Effector memory CD8-positive, alpha-beta T cell (primary cell): Measurements from ENCODE around the gene FOXN3.

Experiments
- ATAC-seq: fragments of 150-1000 bp; cut with Tn5 transposase; replicated peaks from 2 replicates; pipeline ENCODE4 v1.10.0; 2021; ENCODE audit warnings: mild to moderate bottlenecking, moderate library complexity
- DNase-seq, 3 experiments: peaks; one replicate each; pipeline ENCODE4 v3.0.0; 2021
- H3K27ac Mint-ChIP-seq, 2 donors: one replicate each; pipeline ENCODE4 v1.8.0; 2022; ENCODE audit warnings: mild to moderate bottlenecking in 2 of 2, mixed read lengths in 2 of 2, moderate library complexity in 2 of 2
- H3K27me3 Mint-ChIP-seq, 2 donors: one replicate each; pipeline ENCODE4 v1.8.0; 2022; ENCODE audit warnings: mixed read lengths in 2 of 2
- H3K36me3 Mint-ChIP-seq: one replicate; pipeline ENCODE4 v1.8.0; 2022; ENCODE audit warnings: mild to moderate bottlenecking, moderate library complexity, mixed read lengths; ENCODE audit not compliant: insufficient read depth
- H3K4me1 Mint-ChIP-seq, 2 donors: one replicate each; pipeline ENCODE4 v1.8.0; 2022; ENCODE audit warnings: low read depth in 2 of 2, mixed read lengths in 2 of 2
- H3K4me3 Mint-ChIP-seq, 2 donors: one replicate each; pipeline ENCODE4 v1.8.0; 2022; ENCODE audit warnings: mild to moderate bottlenecking in 2 of 2, mixed read lengths in 2 of 2, moderate library complexity in 2 of 2
- H3K9me3 Mint-ChIP-seq, 2 donors: one replicate each; pipeline ENCODE4 v1.8.0; 2022; ENCODE audit warnings: mixed read lengths in 2 of 2

The FOXN3 gene

GRCh38 chr14:89397569-89398230 is 19.3 kb downstream of the FOXN3 start:
- ATAC-seq (no peak), DNase-seq (no peak)
- H3K4me3 Mint-ChIP-seq, result no peak overlapping the region
- peaks cover 62 to 82% of the 10 kb centered on the region in 2 donors for H3K4me1 Mint-ChIP-seq
- peak overlapping the region in 1 of 2 donors; percentile 76 for H3K27ac Mint-ChIP-seq
- no peaks in the 10 kb centered on the region for H3K9me3 Mint-ChIP-seq
- no peaks in the 10 kb centered on the region for H3K36me3 Mint-ChIP-seq
- H3K27me3 Mint-ChIP-seq, result no peaks in the 10 kb centered on the region

GRCh38 chr14:89394972-89395371 is 22.1 kb downstream of the FOXN3 start:
- ATAC-seq, result no peak
- H3K9me3 Mint-ChIP-seq, result no peaks in the 10 kb centered on the region
- peak overlapping the region in 1 of 2 donors; percentile 78 for H3K27ac Mint-ChIP-seq
- no peak for DNase-seq
- H3K4me1 Mint-ChIP-seq, result peaks cover 44 to 68% of the 10 kb centered on the region in 2 donors
- no peaks in the 10 kb centered on the region for H3K27me3 Mint-ChIP-seq
- H3K4me3 Mint-ChIP-seq, result no peak overlapping the region
- no peaks in the 10 kb centered on the region for H3K36me3 Mint-ChIP-seq

GRCh38 chr14:89393222-89393745 is 23.7 kb downstream of the FOXN3 start:
- Mint-ChIP-seq H3K4me3 (no peak overlapping the region), H3K27me3 (no peaks in the 10 kb centered on the region)

DNA sequence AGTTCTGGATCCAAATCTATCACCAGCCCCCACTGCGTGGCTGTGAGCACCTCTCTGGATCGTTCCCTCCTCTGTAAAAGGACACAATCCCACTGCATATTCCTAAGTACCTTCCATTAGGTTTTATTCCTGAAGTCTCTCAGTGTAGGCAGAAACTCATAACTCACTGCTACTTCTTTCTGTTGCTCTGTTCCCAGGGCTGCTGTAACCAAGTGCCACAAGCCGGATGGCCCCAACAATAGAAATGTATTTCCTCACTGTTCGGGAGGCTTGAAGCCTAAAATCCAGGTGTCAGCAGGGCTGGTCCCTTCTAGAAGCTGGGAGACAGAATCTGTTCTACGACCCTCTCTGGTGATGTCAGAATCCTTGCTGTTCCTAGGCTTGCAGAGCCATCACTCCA is 24.9 kb downstream of the FOXN3 start:
- Mint-ChIP-seq H3K27ac (peak overlapping the region in 1 of 2 donors; percentile 78), H3K4me1 (peaks cover 43 to 68% of the 10 kb centered on the region in 2 donors), H3K9me3 (no peaks in the 10 kb centered on the region), H3K36me3 (peaks cover 3% of the 10 kb centered on the region), H3K27me3 (no peaks in the 10 kb centered on the region), H3K4me3 (no peak overlapping the region)
- DNase-seq (no peak), ATAC-seq (no peak)

More at GRCh38 chr14:89393222-89393745, 23.7 kb downstream of the FOXN3 start:
- ATAC-seq (no peak), DNase-seq (no peak)
- Mint-ChIP-seq H3K9me3 (no peaks in the 10 kb centered on the region), H3K27ac (peak overlapping the region in 1 of 2 donors; percentile 78), H3K36me3 (peaks cover 3% of the 10 kb centered on the region), H3K4me1 (peaks cover 46 to 69% of the 10 kb centered on the region in 2 donors)

DNA sequence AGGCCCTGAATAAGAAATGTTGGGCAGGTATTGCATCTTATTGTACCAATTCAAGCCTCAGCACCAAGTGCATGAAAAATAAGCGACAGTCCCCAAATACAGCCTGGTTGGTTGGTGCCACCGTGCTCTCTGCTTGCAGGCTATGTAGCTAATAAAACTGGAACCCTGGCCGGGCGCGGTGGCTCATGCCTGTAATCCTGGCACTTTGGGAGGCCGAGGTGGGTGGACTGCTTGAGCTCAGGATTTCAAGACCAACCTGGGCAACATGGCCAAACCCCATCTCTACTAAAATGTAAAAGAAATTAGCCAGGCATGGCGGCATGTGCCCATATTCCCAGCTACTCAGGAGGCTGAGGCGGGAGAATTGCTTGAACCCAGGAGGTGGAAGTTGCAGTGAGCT is 25.5 kb downstream of the FOXN3 start:
- peaks cover 47 to 70% of the 10 kb centered on the region in 2 donors for H3K4me1 Mint-ChIP-seq

DNA sequence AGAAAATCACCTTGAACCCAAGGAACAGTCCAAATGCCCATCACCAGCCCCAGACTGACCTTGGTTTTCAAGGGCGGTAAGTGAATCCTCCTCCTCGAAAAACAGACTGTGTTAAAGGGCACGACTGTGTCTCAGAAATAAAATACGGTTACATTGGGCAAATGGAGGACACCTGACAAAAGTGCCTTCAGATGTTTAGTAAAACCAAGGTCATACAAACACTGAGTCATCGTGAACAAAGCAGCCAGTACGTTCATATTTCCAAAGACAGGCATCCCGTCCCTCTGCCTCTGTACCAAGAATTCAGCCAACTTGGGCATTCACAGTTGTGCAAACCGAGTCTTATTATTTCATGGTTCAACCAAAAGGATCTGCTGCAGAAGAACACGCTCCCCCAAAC is 25.9 kb downstream of the FOXN3 start:
- Mint-ChIP-seq H3K27ac (no peak overlapping the region), H3K4me3 (no peak overlapping the region), H3K36me3 (peaks cover 3% of the 10 kb centered on the region), H3K4me1 (peaks cover 51 to 71% of the 10 kb centered on the region in 2 donors), H3K27me3 (no peaks in the 10 kb centered on the region), H3K9me3 (no peaks in the 10 kb centered on the region)
- no peak for ATAC-seq
- DNase-seq, result no peak

More for the DNA sequence above, 25.5 kb downstream of the FOXN3 start:
- ATAC-seq (no peak), DNase-seq (no peak)
- Mint-ChIP-seq H3K27ac (no peak overlapping the region), H3K9me3 (no peaks in the 10 kb centered on the region), H3K36me3 (peaks cover 3% of the 10 kb centered on the region), H3K4me3 (no peak overlapping the region), H3K27me3 (no peaks in the 10 kb centered on the region)

GRCh38 chr14:89388853-89389252 is 28.2 kb downstream of the FOXN3 start:
- no peak for ATAC-seq
- Mint-ChIP-seq H3K4me3 (no peak overlapping the region), H3K4me1 (peaks cover 41 to 70% of the 10 kb centered on the region in 2 donors), H3K36me3 (peaks cover 6% of the 10 kb centered on the region), H3K27me3 (no peaks in the 10 kb centered on the region), H3K27ac (peak overlapping the region in 1 of 2 donors; percentile 41), H3K9me3 (no peaks in the 10 kb centered on the region)
- DNase-seq, result no peak

GRCh38 chr14:89387922-89388685 is 28.9 kb downstream of the FOXN3 start:
- no peaks in the 10 kb centered on the region for H3K27me3 Mint-ChIP-seq
- H3K4me1 Mint-ChIP-seq, result peaks cover 33 to 70% of the 10 kb centered on the region in 2 donors
- H3K36me3 Mint-ChIP-seq, result peaks cover 7% of the 10 kb centered on the region
- no peak for DNase-seq
- no peaks in the 10 kb centered on the region for H3K9me3 Mint-ChIP-seq
- no peak for ATAC-seq
- H3K4me3 Mint-ChIP-seq, result no peak overlapping the region
- peak overlapping the region; percentile 32 to 41 for H3K27ac Mint-ChIP-seq

DNA sequence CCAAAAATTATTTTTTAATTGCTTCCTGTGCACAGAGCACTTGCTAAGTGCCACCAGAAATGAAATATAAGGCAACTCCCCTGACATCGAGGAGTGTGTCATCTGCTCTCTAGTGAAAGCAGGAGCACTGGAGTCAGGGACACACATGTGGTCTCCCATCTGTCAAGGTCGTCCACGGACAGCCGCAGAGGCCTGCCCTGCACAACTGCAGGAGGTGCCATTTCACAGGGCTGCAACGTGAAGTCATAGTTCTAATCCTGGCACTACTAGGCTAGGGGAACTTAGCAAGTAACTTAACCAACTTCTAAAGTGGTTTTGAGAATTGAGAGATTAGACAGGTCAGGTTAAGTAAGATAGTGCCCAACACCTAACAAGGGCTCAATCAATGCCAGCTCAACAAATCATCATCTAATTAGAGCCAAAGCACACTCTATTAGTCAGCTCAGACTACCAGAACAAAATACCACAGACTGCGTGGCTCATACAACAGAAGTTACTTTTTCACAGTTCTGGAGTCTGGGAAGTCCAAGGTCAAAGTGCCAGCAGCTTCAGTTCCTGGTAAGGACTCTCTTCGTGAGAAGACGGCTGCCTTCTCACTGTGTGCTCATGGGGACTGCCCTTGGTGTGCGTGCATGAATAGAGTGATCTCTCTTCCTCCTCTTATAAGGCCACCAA is 30.7 kb downstream of the FOXN3 start:
- Mint-ChIP-seq H3K4me3 (peak overlapping the region; percentile 6 to 8), H3K4me1 (peaks cover 39 to 72% of the 10 kb centered on the region in 2 donors), H3K9me3 (no peaks in the 10 kb centered on the region), H3K36me3 (peaks cover 7% of the 10 kb centered on the region), H3K27ac (peak overlapping the region; percentile 32 to 47), H3K27me3 (no peaks in the 10 kb centered on the region)
- peak; percentile 45 for ATAC-seq
- no peak for DNase-seq

- no peak for ATAC-seq
- no peak for DNase-seq
- peaks cover 41 to 67% of the 10 kb centered on the region in 2 donors for H3K4me1 Mint-ChIP-seq
- no peaks in the 10 kb centered on the region for H3K27me3 Mint-ChIP-seq
- peak overlapping the region in 1 of 2 donors; percentile 79 for H3K27ac Mint-ChIP-seq
- H3K4me3 Mint-ChIP-seq, result no peak overlapping the region
- H3K9me3 Mint-ChIP-seq, result no peaks in the 10 kb centered on the region
- peaks cover 7% of the 10 kb centered on the region for H3K36me3 Mint-ChIP-seq
Observed at GRCh38 chr14:89384636-89385035, 32.4 kb downstream of the FOXN3 start.

- H3K4me3 Mint-ChIP-seq, result no peak overlapping the region
- DNase-seq, result no peak
- H3K36me3 Mint-ChIP-seq, result peaks cover 7% of the 10 kb centered on the region
- H3K27ac Mint-ChIP-seq, result peak overlapping the region in 1 of 2 donors; percentile 79
- H3K27me3 Mint-ChIP-seq, result no peaks in the 10 kb centered on the region
- H3K4me1 Mint-ChIP-seq, result peaks cover 41 to 64% of the 10 kb centered on the region in 2 donors
- H3K9me3 Mint-ChIP-seq, result no peaks in the 10 kb centered on the region
- peak; percentile 61 for ATAC-seq
Observed at GRCh38 chr14:89384023-89384422, 33.0 kb downstream of the FOXN3 start.

DNA sequence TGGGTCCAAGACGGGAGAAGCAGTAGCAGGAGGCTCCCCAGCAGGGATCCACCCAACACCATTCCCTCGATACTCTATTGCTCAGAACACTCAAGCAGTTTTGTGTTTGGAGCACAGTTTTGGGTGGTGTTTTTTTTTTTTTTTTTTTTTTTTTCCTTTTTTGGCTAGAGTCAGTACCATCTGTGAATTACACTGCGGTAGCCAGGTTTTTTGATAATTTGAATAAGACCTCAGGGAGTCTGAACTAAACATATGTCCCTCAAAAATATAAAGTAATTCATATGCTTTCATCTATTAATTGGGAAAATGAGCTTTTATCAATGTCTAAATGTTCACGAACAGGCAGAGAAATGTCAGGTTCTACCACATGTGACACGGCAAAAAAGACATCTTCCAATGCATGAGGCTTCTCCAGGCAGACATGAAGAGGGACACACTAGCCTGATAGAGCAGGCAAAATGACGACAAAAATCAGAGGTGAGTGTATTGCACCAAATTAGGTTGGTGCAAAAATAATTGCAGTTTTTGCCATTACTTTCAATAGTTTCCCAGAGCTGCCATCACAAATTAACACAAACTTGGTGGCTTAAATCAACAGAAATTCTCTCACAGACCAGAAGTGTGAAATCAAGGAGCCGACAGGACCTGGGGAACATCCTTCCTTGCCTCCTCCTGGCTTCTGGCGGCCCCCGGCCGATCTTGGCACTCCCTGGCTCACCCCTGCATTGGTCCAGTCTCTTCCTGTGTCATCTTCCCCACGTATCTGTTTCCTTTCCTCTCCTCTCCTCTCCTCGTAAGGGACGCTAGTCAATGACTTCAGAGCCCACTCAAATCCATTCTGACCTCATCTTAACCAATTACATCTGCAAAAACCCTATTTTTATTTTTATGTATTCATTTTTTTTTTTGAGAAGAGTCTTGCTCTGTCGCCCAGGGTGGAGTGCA is 33.9 kb downstream of the FOXN3 start:
- H3K4me1 Mint-ChIP-seq, result peaks cover 40 to 64% of the 10 kb centered on the region in 2 donors
- H3K27ac Mint-ChIP-seq, result peak overlapping the region in 1 of 2 donors; percentile 35
- peaks cover 4% of the 10 kb centered on the region for H3K36me3 Mint-ChIP-seq
- no peak overlapping the region for H3K4me3 Mint-ChIP-seq
- H3K9me3 Mint-ChIP-seq, result no peaks in the 10 kb centered on the region
- ATAC-seq, result peak; percentile 11
- H3K27me3 Mint-ChIP-seq, result no peaks in the 10 kb centered on the region
- no peak for DNase-seq
